ENCODE data around the gene ERFL. TPM values are rescaled to one million over a fixed set of nuclear protein-coding genes. Genes with fewer than 3 reads are reported as not detected.

The ERFL gene
- total and polyA plus RNA-seq, 2 experiments from 2014 or later = 0.69 TPM; not detected in 1

DNA sequence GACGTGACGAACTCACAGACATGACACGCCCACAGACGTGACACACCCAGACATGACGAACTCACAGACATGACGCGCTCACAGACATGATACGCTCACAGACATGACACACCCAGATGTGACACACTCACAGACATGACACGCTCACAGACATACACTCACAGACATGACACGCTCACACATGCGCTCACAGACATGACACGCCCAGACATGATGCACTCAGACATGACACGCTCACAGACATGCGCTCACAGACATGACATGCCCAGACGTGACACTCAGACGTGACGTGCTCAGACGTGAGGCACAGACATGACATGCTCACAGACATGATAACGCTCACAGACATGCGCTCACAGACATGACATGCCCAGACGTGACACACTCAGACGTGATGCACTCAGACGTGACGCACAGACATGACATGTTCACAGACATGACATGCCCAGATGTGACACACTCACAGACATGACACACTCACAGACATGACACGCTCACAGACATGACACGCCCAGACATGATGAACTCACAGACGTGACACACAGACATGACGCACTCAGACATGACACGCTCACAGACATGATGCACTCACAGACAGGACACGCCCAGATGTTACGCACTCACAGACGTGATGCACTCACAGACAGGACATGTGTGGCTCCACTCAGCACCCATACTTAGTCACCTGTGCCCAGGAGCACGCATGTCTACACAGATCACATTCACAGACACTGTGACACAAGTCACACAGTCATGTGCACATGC is 8.1 kb downstream of the ERFL start:
- no peak for ATAC-seq
- no peak overlapping the region for H3K27ac Mint-ChIP-seq
- peaks cover 8% of the 10 kb centered on the region; the same call in 1 of the 2 replicates for H3K4me1 ChIP-seq (ENCODE audit: insufficient read depth)
- H3K36me3 ChIP-seq (ENCODE audit: insufficient read depth) = no peaks in the 10 kb centered on the region
- no peaks in the 10 kb centered on the region for H3K79me2 ChIP-seq (replicated peaks; ENCODE audit: insufficient read depth)
- H2AFZ ChIP-seq = no peak overlapping the region
- no peak overlapping the region for H3K4me3 ChIP-seq
- H3F3A ChIP-seq (replicated peaks; ENCODE audit: low read depth) = peaks cover 12% of the 10 kb centered on the region
- peaks cover 10% of the 10 kb centered on the region for H3K27me3 Mint-ChIP-seq (ENCODE audit: insufficient read depth, low read depth, poor library complexity)
- no peak overlapping the region for H3K4me3 Mint-ChIP-seq
- no peak for DNase-seq (ENCODE audit: low spot score)
- no peak overlapping the region for H3K4me2 ChIP-seq
- H4K20me1 ChIP-seq (replicated peaks; ENCODE audit: insufficient read depth) = 0 out of 2 replicates have a peak, but pooled peaks cover 3% of the 10 kb centered on the region
- TF ChIP-seq EZH2phosphoT487 (IDR thresholded peaks at IDR 0.05; ENCODE audit: unreplicated experiment) (no peak), JUNB (IDR thresholded peaks at IDR 0.05; ENCODE audit: unreplicated experiment) (no peak), ZNF331 (CRISPR knock-in tag; IDR thresholded peaks at IDR 0.05; ENCODE audit: low read depth) (no peak), CREB1 (CRISPR knock-in tag; IDR thresholded peaks at IDR 0.05; ENCODE audit: low read depth) (no peak), NANOG (IDR thresholded peaks at IDR 0.05; ENCODE audit: borderline replicate concordance) (no peak), ZNF462 (CRISPR knock-in tag; IDR thresholded peaks at IDR 0.05) (no peak), REST (IDR thresholded peaks at IDR 0.05; ENCODE audit: unreplicated experiment) (no peak), STAT1 (IDR thresholded peaks at IDR 0.05; ENCODE audit: unreplicated experiment) (no peak), POLR2AphosphoS5 (IDR thresholded peaks at IDR 0.05; ENCODE audit: low read depth) (no peak), EZH2 (IDR thresholded peaks at IDR 0.05; ENCODE audit: low read depth, unreplicated experiment) (no peak)
- TF ChIP-seq, protein P1, sequence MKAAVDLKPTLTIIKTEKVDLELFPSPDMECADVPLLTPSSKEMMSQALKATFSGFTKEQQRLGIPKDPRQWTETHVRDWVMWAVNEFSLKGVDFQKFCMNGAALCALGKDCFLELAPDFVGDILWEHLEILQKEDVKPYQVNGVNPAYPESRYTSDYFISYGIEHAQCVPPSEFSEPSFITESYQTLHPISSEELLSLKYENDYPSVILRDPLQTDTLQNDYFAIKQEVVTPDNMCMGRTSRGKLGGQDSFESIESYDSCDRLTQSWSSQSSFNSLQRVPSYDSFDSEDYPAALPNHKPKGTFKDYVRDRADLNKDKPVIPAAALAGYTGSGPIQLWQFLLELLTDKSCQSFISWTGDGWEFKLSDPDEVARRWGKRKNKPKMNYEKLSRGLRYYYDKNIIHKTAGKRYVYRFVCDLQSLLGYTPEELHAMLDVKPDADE (IDR thresholded peaks at IDR 0.05) = no peak
- TF ChIP-seq, protein P2, sequence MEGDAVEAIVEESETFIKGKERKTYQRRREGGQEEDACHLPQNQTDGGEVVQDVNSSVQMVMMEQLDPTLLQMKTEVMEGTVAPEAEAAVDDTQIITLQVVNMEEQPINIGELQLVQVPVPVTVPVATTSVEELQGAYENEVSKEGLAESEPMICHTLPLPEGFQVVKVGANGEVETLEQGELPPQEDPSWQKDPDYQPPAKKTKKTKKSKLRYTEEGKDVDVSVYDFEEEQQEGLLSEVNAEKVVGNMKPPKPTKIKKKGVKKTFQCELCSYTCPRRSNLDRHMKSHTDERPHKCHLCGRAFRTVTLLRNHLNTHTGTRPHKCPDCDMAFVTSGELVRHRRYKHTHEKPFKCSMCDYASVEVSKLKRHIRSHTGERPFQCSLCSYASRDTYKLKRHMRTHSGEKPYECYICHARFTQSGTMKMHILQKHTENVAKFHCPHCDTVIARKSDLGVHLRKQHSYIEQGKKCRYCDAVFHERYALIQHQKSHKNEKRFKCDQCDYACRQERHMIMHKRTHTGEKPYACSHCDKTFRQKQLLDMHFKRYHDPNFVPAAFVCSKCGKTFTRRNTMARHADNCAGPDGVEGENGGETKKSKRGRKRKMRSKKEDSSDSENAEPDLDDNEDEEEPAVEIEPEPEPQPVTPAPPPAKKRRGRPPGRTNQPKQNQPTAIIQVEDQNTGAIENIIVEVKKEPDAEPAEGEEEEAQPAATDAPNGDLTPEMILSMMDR (conservative IDR thresholded peaks at IDR 0.05; ENCODE audit: low read depth in 2 of 2) = no peak
- no peaks in the 10 kb centered on the region for H3K9me2 ChIP-seq (ENCODE audit: insufficient read depth)
- H3K36me3 Mint-ChIP-seq (ENCODE audit: low read depth) = no peaks in the 10 kb centered on the region; the same call in 2 of the 3 replicates
- H3K27me3 ChIP-seq (ENCODE audit: insufficient read depth) = peaks cover 98% of the 10 kb centered on the region
- H3K9me3 Mint-ChIP-seq = peaks cover 3% of the 10 kb centered on the region; the same call in 1 of the 3 replicates
- peaks cover 13% of the 10 kb centered on the region for H3K4me1 Mint-ChIP-seq
- no peak overlapping the region for H3K27ac ChIP-seq (ENCODE audit: low read depth)

Data from GM23338 (cell line).